ENCODE measurements around the gene GIMAP7.

Gene GIMAP7

DNA sequence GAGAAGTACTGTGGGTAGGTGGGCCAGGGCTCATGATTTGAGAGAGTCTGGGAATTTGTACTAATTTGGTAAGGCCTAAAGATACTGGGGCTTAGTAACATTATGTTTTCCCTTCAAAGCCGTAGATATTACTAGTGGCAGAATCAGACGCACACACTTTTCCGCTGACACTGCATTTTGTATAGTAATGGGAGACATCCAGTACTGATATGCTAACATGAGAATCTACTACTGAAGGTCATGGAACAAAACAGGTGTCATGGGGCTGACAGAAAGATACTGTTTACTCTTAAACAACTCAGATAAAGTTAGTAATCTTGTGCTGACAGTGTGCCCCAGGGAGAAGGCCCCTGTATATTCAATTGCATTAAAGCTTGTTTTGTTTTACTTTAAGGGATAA lies 11.1 kb upstream of the GIMAP7 start:
- Histone ChIP-seq H3K4me3 (ENCODE audit: low read depth, low read length) (no peak overlapping the region), H3K27ac (ENCODE audit: extremely low read depth, low read depth, low read length) (no peak overlapping the region), H3K36me3 (ENCODE audit: control insufficient read depth in 2 of 2, insufficient read depth in 1 of 2, low read length in 2 of 2) (no peaks in the 10 kb centered on the region), H3K4me1 (ENCODE audit: control insufficient read depth, insufficient read depth, low read length) (no peaks in the 10 kb centered on the region), H3K9me3 (ENCODE audit: control insufficient read depth, insufficient read depth, low read depth, low read length) (no peaks in the 10 kb centered on the region)
- ChIA-PET POLR2A (no interaction called here), CTCF (no interaction called here)
- TF ChIP-seq OSR2 (tag by site-specific recombination; IDR thresholded peaks at IDR 0.05) (no peak), ZNF223 (tag by site-specific recombination; IDR thresholded peaks at IDR 0.05) (no peak), ZNF202 (tag by site-specific recombination; IDR thresholded peaks at IDR 0.05; ENCODE audit: borderline replicate concordance) (no peak), ZSCAN23 (tag by site-specific recombination; IDR thresholded peaks at IDR 0.05) (no peak), ZNF510 (tag by site-specific recombination; IDR thresholded peaks at IDR 0.05; ENCODE audit: insufficient replicate concordance) (no peak), SP3 (tag by site-specific recombination; IDR thresholded peaks at IDR 0.05) (no peak), KLF8 (tag by site-specific recombination; IDR thresholded peaks at IDR 0.05) (no peak), ZBTB48 (tag by site-specific recombination; IDR thresholded peaks at IDR 0.05) (no peak), KLF7 (tag by site-specific recombination; IDR thresholded peaks at IDR 0.05; ENCODE audit: borderline replicate concordance) (no peak), ZNF501 (tag by site-specific recombination; IDR thresholded peaks at IDR 0.05) (no peak), ZNF518A (tag by site-specific recombination; conservative IDR thresholded peaks at IDR 0.05; ENCODE audit: low read depth) (no peak), ZNF211 (tag by site-specific recombination; IDR thresholded peaks at IDR 0.05; ENCODE audit: low read depth) (no peak), ZNF239 (tag by site-specific recombination; IDR thresholded peaks at IDR 0.05) (no peak), ZNF324 (tag by site-specific recombination; IDR thresholded peaks at IDR 0.05) (no peak), ZFP37 (tag by site-specific recombination; IDR thresholded peaks at IDR 0.05) (no peak), ZBTB6 (tag by site-specific recombination; IDR thresholded peaks at IDR 0.05) (no peak), KLF1 (tag by site-specific recombination; IDR thresholded peaks at IDR 0.05) (no peak)
- TF ChIP-seq, protein P1, sequence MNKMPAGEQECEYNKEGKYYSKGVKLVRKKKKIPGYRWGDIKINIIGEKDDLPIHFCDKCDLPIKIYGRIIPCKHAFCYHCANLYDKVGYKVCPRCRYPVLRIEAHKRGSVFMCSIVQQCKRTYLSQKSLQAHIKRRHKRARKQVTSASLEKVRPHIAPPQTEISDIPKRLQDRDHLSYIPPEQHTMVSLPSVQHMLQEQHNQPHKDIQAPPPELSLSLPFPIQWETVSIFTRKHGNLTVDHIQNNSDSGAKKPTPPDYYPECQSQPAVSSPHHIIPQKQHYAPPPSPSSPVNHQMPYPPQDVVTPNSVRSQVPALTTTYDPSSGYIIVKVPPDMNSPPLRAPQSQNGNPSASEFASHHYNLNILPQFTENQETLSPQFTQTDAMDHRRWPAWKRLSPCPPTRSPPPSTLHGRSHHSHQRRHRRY (tag by site-specific recombination; IDR thresholded peaks at IDR 0.05): no peak
- TF ChIP-seq, protein P2, sequence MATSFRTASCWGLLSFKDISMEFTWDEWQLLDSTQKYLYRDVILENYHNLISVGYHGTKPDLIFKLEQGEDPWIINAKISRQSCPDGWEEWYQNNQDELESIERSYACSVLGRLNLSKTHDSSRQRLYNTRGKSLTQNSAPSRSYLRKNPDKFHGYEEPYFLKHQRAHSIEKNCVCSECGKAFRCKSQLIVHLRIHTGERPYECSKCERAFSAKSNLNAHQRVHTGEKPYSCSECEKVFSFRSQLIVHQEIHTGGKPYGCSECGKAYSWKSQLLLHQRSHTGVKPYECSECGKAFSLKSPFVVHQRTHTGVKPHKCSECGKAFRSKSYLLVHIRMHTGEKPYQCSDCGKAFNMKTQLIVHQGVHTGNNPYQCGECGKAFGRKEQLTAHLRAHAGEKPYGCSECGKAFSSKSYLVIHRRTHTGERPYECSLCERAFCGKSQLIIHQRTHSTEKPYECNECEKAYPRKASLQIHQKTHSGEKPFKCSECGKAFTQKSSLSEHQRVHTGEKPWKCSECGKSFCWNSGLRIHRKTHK (tag by site-specific recombination; IDR thresholded peaks at IDR 0.05): no peak
- TF ChIP-seq, protein P3, sequence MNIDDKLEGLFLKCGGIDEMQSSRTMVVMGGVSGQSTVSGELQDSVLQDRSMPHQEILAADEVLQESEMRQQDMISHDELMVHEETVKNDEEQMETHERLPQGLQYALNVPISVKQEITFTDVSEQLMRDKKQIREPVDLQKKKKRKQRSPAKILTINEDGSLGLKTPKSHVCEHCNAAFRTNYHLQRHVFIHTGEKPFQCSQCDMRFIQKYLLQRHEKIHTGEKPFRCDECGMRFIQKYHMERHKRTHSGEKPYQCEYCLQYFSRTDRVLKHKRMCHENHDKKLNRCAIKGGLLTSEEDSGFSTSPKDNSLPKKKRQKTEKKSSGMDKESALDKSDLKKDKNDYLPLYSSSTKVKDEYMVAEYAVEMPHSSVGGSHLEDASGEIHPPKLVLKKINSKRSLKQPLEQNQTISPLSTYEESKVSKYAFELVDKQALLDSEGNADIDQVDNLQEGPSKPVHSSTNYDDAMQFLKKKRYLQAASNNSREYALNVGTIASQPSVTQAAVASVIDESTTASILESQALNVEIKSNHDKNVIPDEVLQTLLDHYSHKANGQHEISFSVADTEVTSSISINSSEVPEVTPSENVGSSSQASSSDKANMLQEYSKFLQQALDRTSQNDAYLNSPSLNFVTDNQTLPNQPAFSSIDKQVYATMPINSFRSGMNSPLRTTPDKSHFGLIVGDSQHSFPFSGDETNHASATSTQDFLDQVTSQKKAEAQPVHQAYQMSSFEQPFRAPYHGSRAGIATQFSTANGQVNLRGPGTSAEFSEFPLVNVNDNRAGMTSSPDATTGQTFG (tag by site-specific recombination; IDR thresholded peaks at IDR 0.05; ENCODE audit: borderline replicate concordance): no peak
